ENCODE data around the gene RAB11B.
"Not testable (repeated sequence)": the region's sequence is repeated elsewhere in the genome, so short reads cannot be mapped to it uniquely, and the experiment has no call there.

Gene RAB11B

GRCh38 chr19:8412783-8413628 is 22.8 kb downstream of the RAB11B start, which contains the start of gene MARCHF2:
MARCHF2 (plus strand) TSS chr19:8413305; CDS start chr19:8421841, 8,536 bp downstream.
- Histone ChIP-seq H3K4me1 (ENCODE audit: control insufficient read depth, insufficient read depth, low read length, poor library complexity, severe bottlenecking) (peaks cover 2% of the 10 kb centered on the region), H3K9me3 (ENCODE audit: control insufficient read depth, low read length) (no peaks in the 10 kb centered on the region), H3K27ac (ENCODE audit: low read depth, low read length, severe bottlenecking) (no peak within 1 kb of the TSS), H3K4me3 (ENCODE audit: extremely low read depth, insufficient read depth, low read length, poor library complexity, severe bottlenecking) (peak within 1 kb of the TSS; percentile 59), H3K36me3 (ENCODE audit: control insufficient read depth, insufficient read depth, low read length) (no peaks in the 10 kb centered on the region)
- WGBS, 2 experiments (ENCODE audit: insufficient coverage in 2 of 2): 5 to 6% methylated on average over 81 of the region's 89 CpGs

- Histone ChIP-seq H3K4me3 (ENCODE audit: extremely low read depth, insufficient read depth, low read length, poor library complexity, severe bottlenecking) (peak overlapping the region; percentile 59), H3K27ac (ENCODE audit: low read depth, low read length, severe bottlenecking) (no peak overlapping the region), H3K9me3 (ENCODE audit: control insufficient read depth, low read length) (no peaks in the 10 kb centered on the region), H3K4me1 (ENCODE audit: control insufficient read depth, insufficient read depth, low read length, poor library complexity, severe bottlenecking) (peaks cover 8% of the 10 kb centered on the region), H3K36me3 (ENCODE audit: control insufficient read depth, insufficient read depth, low read length) (no peaks in the 10 kb centered on the region)
- 60 to 100% methylated on average over 1 to 2 of the region's 3 CpGs for WGBS, 2 experiments (ENCODE audit: insufficient coverage in 2 of 2)
Measured at GRCh38 chr19:8413629-8413995, 23.5 kb downstream of the RAB11B start.

- Histone ChIP-seq H3K4me1 (ENCODE audit: control insufficient read depth, insufficient read depth, low read length, poor library complexity, severe bottlenecking) (peaks cover 8% of the 10 kb centered on the region), H3K36me3 (ENCODE audit: control insufficient read depth, insufficient read depth, low read length) (no peaks in the 10 kb centered on the region), H3K9me3 (ENCODE audit: control insufficient read depth, low read length) (no peaks in the 10 kb centered on the region), H3K4me3 (ENCODE audit: extremely low read depth, insufficient read depth, low read length, poor library complexity, severe bottlenecking) (no peak overlapping the region), H3K27ac (ENCODE audit: low read depth, low read length, severe bottlenecking) (no peak overlapping the region)
- 78 to 89% methylated on average over 4 of the region's 4 CpGs for WGBS, 2 experiments (ENCODE audit: insufficient coverage in 2 of 2)
Measured at GRCh38 chr19:8416796-8417195, 26.6 kb downstream of the RAB11B start.

GRCh38 chr19:8421484-8422461 is 31.6 kb downstream of the RAB11B start:
- 92 to 93% methylated on average over 25 to 27 of the region's 28 CpGs for WGBS, 2 experiments (ENCODE audit: insufficient coverage in 2 of 2)
- no peaks in the 10 kb centered on the region for H3K9me3 ChIP-seq (ENCODE audit: control insufficient read depth, low read length)
- no peaks in the 10 kb centered on the region for H3K36me3 ChIP-seq (ENCODE audit: control insufficient read depth, insufficient read depth, low read length)
- no peak overlapping the region for H3K4me3 ChIP-seq (ENCODE audit: extremely low read depth, insufficient read depth, low read length, poor library complexity, severe bottlenecking)
- peaks cover 29% of the 10 kb centered on the region for H3K4me1 ChIP-seq (ENCODE audit: control insufficient read depth, insufficient read depth, low read length, poor library complexity, severe bottlenecking)
- H3K27ac ChIP-seq (ENCODE audit: low read depth, low read length, severe bottlenecking): no peak overlapping the region

GRCh38 chr19:8423817-8424223 is 33.7 kb downstream of the RAB11B start:
- Histone ChIP-seq H3K36me3 (ENCODE audit: control insufficient read depth, insufficient read depth, low read length) (no peaks in the 10 kb centered on the region), H3K4me3 (ENCODE audit: extremely low read depth, insufficient read depth, low read length, poor library complexity, severe bottlenecking) (no peak overlapping the region), H3K9me3 (ENCODE audit: control insufficient read depth, low read length) (no peaks in the 10 kb centered on the region), H3K4me1 (ENCODE audit: control insufficient read depth, insufficient read depth, low read length, poor library complexity, severe bottlenecking) (peaks cover 21% of the 10 kb centered on the region), H3K27ac (ENCODE audit: low read depth, low read length, severe bottlenecking) (peak overlapping the region; percentile 97)
- WGBS, 2 experiments (ENCODE audit: insufficient coverage in 2 of 2): 56 to 57% methylated on average over 8 of the region's 9 CpGs

- not testable (repeated sequence) for H3K4me3 ChIP-seq (ENCODE audit: extremely low read depth, insufficient read depth, low read length, poor library complexity, severe bottlenecking); H3K27ac ChIP-seq (ENCODE audit: low read depth, low read length, severe bottlenecking); H3K36me3 ChIP-seq (ENCODE audit: control insufficient read depth, insufficient read depth, low read length); H3K9me3 ChIP-seq (ENCODE audit: control insufficient read depth, low read length)
- peaks cover 21% of the 10 kb centered on the region for H3K4me1 ChIP-seq (ENCODE audit: control insufficient read depth, insufficient read depth, low read length, poor library complexity, severe bottlenecking)
- WGBS, 2 experiments (ENCODE audit: insufficient coverage in 2 of 2): 85 to 90% methylated on average over 3 of the region's 6 CpGs
Measured at GRCh38 chr19:8425331-8425730, 35.2 kb downstream of the RAB11B start.

GRCh38 chr19:8426283-8426682 is 36.1 kb downstream of the RAB11B start:
- H3K4me3 ChIP-seq (ENCODE audit: extremely low read depth, insufficient read depth, low read length, poor library complexity, severe bottlenecking): no peak overlapping the region
- no peak overlapping the region for H3K27ac ChIP-seq (ENCODE audit: low read depth, low read length, severe bottlenecking)
- WGBS, 2 experiments (ENCODE audit: insufficient coverage in 2 of 2): 89 to 91% methylated on average over 6 to 7 of the region's 7 CpGs
- H3K4me1 ChIP-seq (ENCODE audit: control insufficient read depth, insufficient read depth, low read length, poor library complexity, severe bottlenecking): peaks cover 21% of the 10 kb centered on the region
- H3K9me3 ChIP-seq (ENCODE audit: control insufficient read depth, low read length): no peaks in the 10 kb centered on the region
- H3K36me3 ChIP-seq (ENCODE audit: control insufficient read depth, insufficient read depth, low read length): no peaks in the 10 kb centered on the region

- no peaks in the 10 kb centered on the region for H3K36me3 ChIP-seq (ENCODE audit: control insufficient read depth, insufficient read depth, low read length)
- H3K9me3 ChIP-seq (ENCODE audit: control insufficient read depth, low read length): no peaks in the 10 kb centered on the region
- peaks cover 12% of the 10 kb centered on the region for H3K4me1 ChIP-seq (ENCODE audit: control insufficient read depth, insufficient read depth, low read length, poor library complexity, severe bottlenecking)
- 91 to 96% methylated on average over 4 to 6 of the region's 6 CpGs for WGBS, 2 experiments (ENCODE audit: insufficient coverage in 2 of 2)
- H3K27ac ChIP-seq (ENCODE audit: low read depth, low read length, severe bottlenecking): no peak overlapping the region
- H3K4me3 ChIP-seq (ENCODE audit: extremely low read depth, insufficient read depth, low read length, poor library complexity, severe bottlenecking): no peak overlapping the region
Measured at GRCh38 chr19:8429044-8429443, 38.9 kb downstream of the RAB11B start.

GRCh38 chr19:8429826-8430225 is 39.7 kb downstream of the RAB11B start:
- Histone ChIP-seq H3K27ac (ENCODE audit: low read depth, low read length, severe bottlenecking) (no peak overlapping the region), H3K4me1 (ENCODE audit: control insufficient read depth, insufficient read depth, low read length, poor library complexity, severe bottlenecking) (peaks cover 4% of the 10 kb centered on the region), H3K36me3 (ENCODE audit: control insufficient read depth, insufficient read depth, low read length) (no peaks in the 10 kb centered on the region), H3K4me3 (ENCODE audit: extremely low read depth, insufficient read depth, low read length, poor library complexity, severe bottlenecking) (no peak overlapping the region), H3K9me3 (ENCODE audit: control insufficient read depth, low read length) (no peaks in the 10 kb centered on the region)
- WGBS, 2 experiments (ENCODE audit: insufficient coverage in 2 of 2): 98 to 100% methylated on average over 2 to 5 of the region's 6 CpGs

GRCh38 chr19:8430650-8431049 is 40.5 kb downstream of the RAB11B start:
- Histone ChIP-seq H3K9me3 (ENCODE audit: control insufficient read depth, low read length) (no peaks in the 10 kb centered on the region), H3K4me3 (ENCODE audit: extremely low read depth, insufficient read depth, low read length, poor library complexity, severe bottlenecking) (no peak overlapping the region), H3K36me3 (ENCODE audit: control insufficient read depth, insufficient read depth, low read length) (no peaks in the 10 kb centered on the region), H3K4me1 (ENCODE audit: control insufficient read depth, insufficient read depth, low read length, poor library complexity, severe bottlenecking) (no peaks in the 10 kb centered on the region), H3K27ac (ENCODE audit: low read depth, low read length, severe bottlenecking) (no peak overlapping the region)
- 93 to 95% methylated on average over 12 to 17 of the region's 20 CpGs for WGBS, 2 experiments (ENCODE audit: insufficient coverage in 2 of 2)

Measured in mesodermal cell (in vitro differentiated cells).